Stimulated activated CD4-positive, alpha-beta T cell treated with anti-CD3 and anti-CD28 coated beads, Interleukin-15, amount 100 ng/mL, for 24 hours (primary cell): Measurements from ENCODE around the gene LDHD.
"Not testable (repeated sequence)": the region's sequence is repeated elsewhere in the genome, so short reads cannot be mapped to it uniquely, and the experiment has no call there.

ENCODE experiments used
- DNase-seq: peaks from one replicate; pipeline ENCODE4 v3.0.0-alpha.2; 2020

LDHD gene

GRCh38 chr16:75116081-75116910 is at the start of gene LDHD:
LDHD (minus strand) TSS chr16:75116780; CDS start chr16:75116720, 60 bp downstream.
- DNase-seq, result no peak

GRCh38 chr16:75160386-75160785 is 43.8 kb upstream of the LDHD start:
- DNase-seq, result no peak

GRCh38 chr16:75152635-75153034 is 36.1 kb upstream of the LDHD start:
- DNase-seq, result no peak

GRCh38 chr16:75151798-75152197 is 35.2 kb upstream of the LDHD start:
- DNase-seq, result no peak

- peak; percentile 96 for DNase-seq
These were observed 32.0 kb upstream of the LDHD start, which contains the start of gene ZFP1 for GRCh38 chr16:75148311-75149195. ZFP1 (plus strand) TSS chr16:75148524; CDS start chr16:75152952, 4,428 bp downstream.

GRCh38 chr16:75147968-75148310 is 31.4 kb upstream of the LDHD start:
- no peak for DNase-seq

GRCh38 chr16:75143941-75144340 is 27.4 kb upstream of the LDHD start:
- no peak for DNase-seq

- DNase-seq, result no peak
These were observed 22.9 kb upstream of the LDHD start for GRCh38 chr16:75139498-75139897.

- peak; percentile 14 for DNase-seq
These were observed 22.1 kb upstream of the LDHD start for GRCh38 chr16:75138636-75139035.

GRCh38 chr16:75138233-75138632 is 21.7 kb upstream of the LDHD start:
- DNase-seq, result no peak

- DNase-seq, result no peak
These were observed 14.5 kb upstream of the LDHD start for GRCh38 chr16:75131081-75131480.

GRCh38 chr16:75130150-75130771 is 13.7 kb upstream of the LDHD start:
- DNase-seq, result no peak

GRCh38 chr16:75129421-75130149 is 13.0 kb upstream of the LDHD start:
- DNase-seq, result not testable (repeated sequence)

- no peak for DNase-seq
These were observed 11.3 kb upstream of the LDHD start for GRCh38 chr16:75127713-75128415.

GRCh38 chr16:75122609-75123008 is 6.0 kb upstream of the LDHD start:
- no peak for DNase-seq

GRCh38 chr16:75121949-75122568 is 5.5 kb upstream of the LDHD start:
- no peak for DNase-seq

GRCh38 chr16:75120253-75120652 is 3.7 kb upstream of the LDHD start:
- no peak for DNase-seq

- DNase-seq, result no peak
These were observed 2.5 kb upstream of the LDHD start for GRCh38 chr16:75118943-75119539.

GRCh38 chr16:75116911-75117245 is 298 bp upstream of the LDHD start:
- DNase-seq, result no peak

- DNase-seq, result no peak
These were observed 1.4 kb downstream of the LDHD start for GRCh38 chr16:75114946-75115825.
